ENCODE data around the gene FAM13B.
A peak's percentile ranks its signal among the peaks of the same experiment; 100 is the strongest.
"Not testable (repeated sequence)": the region's sequence is repeated elsewhere in the genome, so short reads cannot be mapped to it uniquely, and the experiment has no call there.

FAM13B gene

DNA sequence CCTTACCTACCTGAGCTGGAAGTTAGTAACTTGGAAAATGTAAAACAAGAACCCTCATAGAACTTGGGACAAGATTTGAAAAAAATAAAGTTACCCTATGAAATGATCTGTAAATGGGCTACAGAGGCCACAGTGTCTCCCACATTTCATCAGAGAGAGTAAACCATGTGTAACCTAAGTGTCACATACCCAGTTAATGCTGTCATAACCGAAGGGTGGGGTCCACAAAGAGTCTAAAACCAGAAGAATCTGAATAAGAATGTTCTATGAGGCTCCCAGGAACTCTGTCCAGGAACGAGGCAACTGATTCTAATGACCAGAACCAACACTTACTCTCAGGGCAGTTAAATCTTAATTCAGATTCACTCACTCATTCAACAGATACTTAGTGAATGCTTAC, 1.0 kb upstream of the FAM13B start:
- DNase-seq = no peak

DNA sequence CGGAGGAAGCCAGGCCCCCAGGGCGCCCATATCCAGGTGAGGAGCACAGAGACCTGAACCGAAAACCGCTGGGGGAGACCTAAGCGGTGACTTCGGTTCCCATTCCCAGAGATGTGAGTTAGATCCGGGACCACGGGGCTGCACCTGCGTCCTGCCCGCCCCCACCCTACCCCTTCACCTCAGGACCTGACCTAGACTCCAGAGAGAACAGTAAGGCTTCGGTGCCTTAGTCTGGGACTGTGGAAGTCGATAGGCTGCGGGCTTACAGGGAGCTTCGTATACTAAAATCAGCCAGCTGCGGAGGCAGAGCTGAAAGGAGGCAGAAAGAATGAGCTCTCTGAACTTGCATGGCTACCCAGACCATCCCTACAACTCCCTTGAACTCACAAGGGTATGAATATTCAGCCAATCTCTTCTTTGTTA, 518 bp upstream of the FAM13B start:
- no peak for DNase-seq

GRCh38 chr5:138032028-138032571, 779 bp downstream of the FAM13B start:
- DNase-seq = peak; percentile 57

GRCh38 chr5:138029944-138030343, 2.9 kb downstream of the FAM13B start:
- DNase-seq = no peak

DNA sequence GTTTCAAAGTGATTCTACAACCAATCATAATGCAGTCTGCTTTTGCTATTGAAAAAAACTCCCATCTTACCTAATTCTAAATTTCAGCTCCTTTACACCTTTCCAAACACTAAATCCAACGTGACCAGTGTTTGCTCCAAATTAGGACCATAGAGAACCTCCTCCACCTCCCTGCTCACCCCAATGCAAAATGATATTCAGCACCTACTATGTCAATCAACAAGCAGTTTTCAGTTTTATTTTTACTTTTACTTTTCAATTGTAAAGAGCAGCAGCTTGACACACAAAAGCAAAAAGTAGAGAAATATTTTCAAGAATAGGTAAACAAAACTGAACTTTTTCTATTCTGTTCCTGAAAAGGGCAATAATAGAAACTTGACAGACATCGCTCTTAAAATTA, 3.4 kb downstream of the FAM13B start:
- DNase-seq = no peak

- DNase-seq = no peak
Observed at GRCh38 chr5:138028971-138029365, 3.9 kb downstream of the FAM13B start.

DNA sequence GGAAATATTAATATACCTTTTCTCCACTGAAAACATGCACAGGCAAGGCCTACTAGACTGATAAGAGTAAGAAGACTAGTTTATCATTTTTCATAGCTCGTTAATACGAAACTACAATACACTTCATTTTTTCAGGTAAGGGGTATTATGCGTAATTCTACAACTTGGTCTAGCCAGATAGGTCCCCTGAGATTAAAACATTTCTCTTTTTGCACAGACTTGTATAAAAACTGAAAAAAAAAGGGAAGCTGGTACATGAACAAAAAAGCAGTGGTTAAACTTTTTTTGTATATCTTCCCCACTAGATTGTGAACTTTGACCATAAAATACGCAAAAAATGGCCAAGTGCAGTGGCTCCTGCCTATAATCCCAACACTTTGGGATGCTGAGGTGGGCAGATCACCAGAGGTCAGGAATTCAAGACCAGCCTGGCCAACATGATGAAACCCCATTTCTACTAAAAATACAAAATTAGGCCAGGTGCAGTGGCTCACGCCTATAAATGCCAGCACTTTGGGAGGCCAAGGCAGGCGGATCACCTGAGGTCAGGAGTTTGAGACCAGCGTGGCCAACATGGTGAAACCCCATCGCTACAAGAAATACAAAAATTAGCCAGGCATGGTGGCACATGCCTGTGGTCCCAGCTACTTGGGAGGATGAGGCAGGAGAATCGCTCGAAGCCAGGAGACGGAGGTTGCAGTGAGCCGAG, 4.5 kb downstream of the FAM13B start:
- not testable (repeated sequence) for DNase-seq

DNA sequence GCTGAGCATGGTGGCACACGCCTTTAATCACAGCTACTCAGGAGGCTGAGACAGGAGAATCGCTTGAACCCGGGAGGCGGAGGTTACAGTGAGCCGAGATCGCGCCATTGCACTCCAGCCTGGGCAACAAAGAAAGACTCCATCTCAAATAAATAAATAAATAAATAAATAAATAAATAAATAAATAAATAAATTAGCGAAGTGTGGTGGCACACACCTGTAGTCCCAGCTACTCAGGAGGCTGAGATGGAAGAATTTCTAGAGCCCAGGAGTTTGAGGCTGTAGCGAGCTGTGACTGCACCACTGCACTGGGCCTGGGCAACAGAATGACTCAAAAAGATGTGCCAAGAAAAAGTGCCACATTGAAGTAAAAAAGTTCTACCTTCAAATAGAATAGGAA, 6.1 kb downstream of the FAM13B start:
- DNase-seq = not testable (repeated sequence)

- DNase-seq = no peak
Observed at GRCh38 chr5:138025285-138025684, 7.6 kb downstream of the FAM13B start.

GRCh38 chr5:138024117-138024516, 8.8 kb downstream of the FAM13B start:
- DNase-seq = no peak

GRCh38 chr5:138022912-138023311, 10.0 kb downstream of the FAM13B start:
- no peak for DNase-seq

GRCh38 chr5:138021771-138022170, 11.1 kb downstream of the FAM13B start:
- no peak for DNase-seq

- DNase-seq = no peak
Observed at GRCh38 chr5:138018849-138019248, 14.0 kb downstream of the FAM13B start.

DNA sequence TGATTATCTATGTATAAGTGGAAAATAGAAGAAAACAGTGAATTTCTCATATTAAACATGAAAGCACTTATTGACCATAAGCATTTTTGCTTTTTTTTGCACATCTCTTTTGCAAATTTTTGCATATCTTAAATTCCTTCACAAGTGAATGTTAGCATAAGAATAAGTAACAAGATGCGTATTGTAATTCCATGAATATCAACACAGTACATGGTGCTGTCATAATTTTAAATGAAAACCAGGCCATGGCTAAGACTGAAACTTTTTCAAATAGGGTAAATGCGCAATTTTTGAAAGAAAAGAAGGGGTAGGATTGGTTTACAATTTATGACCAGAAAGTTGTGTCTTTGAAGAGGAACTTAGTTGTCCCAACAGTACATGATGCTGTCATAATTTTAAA, 17.0 kb downstream of the FAM13B start:
- no peak for DNase-seq

DNA sequence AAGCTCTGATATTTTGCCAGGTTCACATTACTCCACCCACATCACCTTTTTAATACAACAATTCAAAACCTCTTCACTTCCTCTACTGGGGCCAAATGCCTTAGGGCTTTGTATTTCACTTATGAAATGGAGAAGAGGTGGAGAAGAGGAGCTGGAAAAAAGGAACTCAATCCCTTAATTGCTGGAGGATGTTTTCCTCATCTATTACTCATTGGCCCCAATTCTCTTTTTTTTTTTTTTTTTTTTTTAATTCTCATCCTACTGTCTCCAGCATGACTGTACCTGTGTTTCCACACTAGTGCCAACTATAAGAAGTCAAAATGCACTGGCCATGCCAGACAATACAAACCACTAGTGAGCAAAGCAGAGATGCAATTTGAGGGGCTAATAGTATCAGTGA, 20.9 kb downstream of the FAM13B start:
- DNase-seq = no peak

- DNase-seq = no peak
Observed at GRCh38 chr5:138000102-138000723, 32.7 kb downstream of the FAM13B start.

DNA sequence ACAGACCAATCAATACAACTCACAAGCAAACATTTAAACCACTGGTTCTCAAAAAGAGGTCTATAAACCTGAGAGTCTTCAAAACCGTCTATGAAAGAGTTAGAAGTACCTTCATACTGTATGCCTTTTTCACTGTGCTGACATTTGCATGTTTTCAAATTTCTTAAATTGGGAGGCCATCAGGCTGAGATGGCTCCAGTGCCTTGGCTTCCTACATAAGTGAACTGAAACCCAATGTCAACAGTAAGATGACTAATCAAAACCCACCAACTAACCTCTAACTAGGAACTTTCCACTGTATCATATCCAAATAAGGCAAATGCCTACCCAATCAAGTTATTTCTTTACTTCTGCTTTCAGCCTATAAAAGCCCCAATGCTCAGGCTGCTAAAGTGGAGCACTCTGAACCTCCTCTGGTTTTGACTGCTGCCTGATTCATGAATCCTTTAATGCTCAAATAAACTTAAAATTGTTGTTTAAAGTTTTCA, 35.1 kb downstream of the FAM13B start:
- DNase-seq = no peak

- DNase-seq = no peak
Observed at GRCh38 chr5:137995749-137996128, 37.1 kb downstream of the FAM13B start.

DNA sequence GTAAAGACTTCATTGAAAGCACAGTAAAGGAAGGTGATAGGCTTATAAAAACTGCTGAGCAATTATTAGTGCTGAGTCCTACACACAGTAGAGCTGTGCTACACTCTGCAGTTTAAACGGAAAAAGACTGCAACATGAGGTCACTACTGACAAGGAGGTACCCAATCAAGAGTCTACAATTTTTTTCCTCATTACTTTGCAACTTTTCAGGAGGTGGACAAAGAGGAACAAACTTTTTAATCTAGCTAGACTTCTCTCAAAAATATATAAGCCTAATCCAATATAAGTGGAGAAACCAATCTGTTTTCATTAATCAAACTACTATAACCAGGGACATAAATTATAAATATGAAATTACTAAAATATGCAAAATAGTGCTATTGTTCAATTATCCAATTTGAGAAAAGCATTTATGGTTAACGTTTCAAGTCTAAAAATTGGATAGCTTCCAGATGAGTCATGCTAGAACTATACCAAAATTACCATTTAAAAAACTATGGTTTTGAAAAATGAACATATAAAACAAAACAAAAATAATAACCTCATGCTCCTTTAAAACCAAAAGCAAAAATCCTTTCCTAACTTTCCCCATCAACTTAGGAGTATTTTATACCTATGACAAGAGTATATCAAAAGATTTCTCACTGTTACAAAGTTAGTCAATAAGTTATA, 37.7 kb downstream of the FAM13B start:
- DNase-seq = no peak

GRCh38 chr5:137994556-137994955, 38.3 kb downstream of the FAM13B start:
- DNase-seq = no peak

DNA sequence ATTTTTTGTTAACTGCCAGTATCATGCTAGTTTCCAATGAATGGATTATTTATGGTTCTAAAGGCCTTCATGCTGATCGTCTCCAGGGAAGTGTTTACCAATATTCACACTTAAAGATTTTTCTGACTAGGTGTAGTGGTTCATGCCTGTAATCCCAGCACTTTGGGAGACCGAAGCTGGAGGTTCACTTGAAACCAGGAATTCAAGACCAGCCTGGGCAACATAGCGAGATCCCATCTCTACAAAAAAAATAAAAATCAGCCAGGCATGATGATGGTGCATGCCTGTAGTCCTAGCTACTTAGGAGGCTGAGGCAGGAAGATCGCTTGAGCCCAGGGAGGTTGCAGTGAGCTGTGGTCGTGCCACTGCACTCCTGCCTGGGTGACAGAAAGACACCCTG, 43.5 kb downstream of the FAM13B start:
- no peak for DNase-seq

DNA sequence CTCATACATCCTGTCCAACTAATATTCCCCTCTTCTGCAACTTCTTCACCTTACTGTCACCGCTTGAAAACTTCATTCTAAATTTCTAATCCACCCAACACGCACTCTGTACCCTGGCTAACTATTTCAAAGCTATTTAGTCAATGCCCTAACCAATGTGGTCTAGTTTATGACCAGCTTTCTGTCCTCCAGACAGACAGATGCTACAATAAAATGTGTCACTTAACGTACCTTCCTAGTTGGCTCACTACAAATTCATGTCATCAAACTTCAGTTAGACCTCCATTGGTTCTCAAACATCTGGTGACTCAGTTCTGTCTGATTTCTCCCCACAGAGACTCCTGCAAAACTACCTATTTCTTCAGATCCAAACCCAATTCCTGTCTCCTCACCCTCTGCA, 57.7 kb downstream of the FAM13B start:
- DNase-seq = no peak

DNA sequence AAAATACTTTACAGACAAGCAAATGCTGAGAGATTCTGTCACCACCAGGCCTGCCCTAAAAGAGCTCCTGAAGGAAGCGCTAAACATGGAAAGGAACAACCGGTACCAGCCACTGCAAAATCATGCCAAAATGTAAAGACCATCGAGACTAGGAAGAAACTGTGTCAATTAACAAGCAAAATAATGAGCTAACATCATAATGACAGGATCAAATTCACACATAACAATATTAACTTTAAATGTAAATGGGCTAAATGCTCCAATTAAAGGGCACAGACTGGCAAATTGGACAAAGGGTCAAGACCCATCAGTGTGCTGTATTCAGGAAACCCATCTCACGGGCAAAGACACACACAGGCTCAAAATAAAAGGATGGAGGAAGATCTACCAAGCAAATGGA, 62.5 kb downstream of the FAM13B start:
- DNase-seq = not testable (repeated sequence)

- no peak for DNase-seq
Observed at GRCh38 chr5:137960819-137961218, 72.1 kb downstream of the FAM13B start.
